IPS-20b (cell line): ENCODE results near the gene COMT.

Experiments
- H3K27ac ChIP-seq: one replicate; pipeline ENCODE4 v1.5.1; 2013; ENCODE audit warnings: low read length
- H3K27me3 ChIP-seq: 2 replicates; pipeline ENCODE4 v1.6.1; 2013; ENCODE audit warnings: mild to moderate bottlenecking, low read length, inconsistent platforms; ENCODE audit not compliant: insufficient read depth
- H3K36me3 ChIP-seq: 2 replicates; pipeline ENCODE4 v1.6.1; 2013; ENCODE audit warnings: low read depth, mild to moderate bottlenecking, inconsistent platforms, low read length, moderate library complexity; ENCODE audit not compliant: insufficient read depth
- H3K4me1 ChIP-seq: 2 replicates; pipeline ENCODE4 v1.6.1; 2013; ENCODE audit warnings: mild to moderate bottlenecking, control low read depth, inconsistent platforms, low read length, moderate library complexity; ENCODE audit not compliant: insufficient read depth
- H3K4me3 ChIP-seq: 2 replicates; pipeline ENCODE4 v1.5.1; 2013; ENCODE audit warnings: mild to moderate bottlenecking, low read length, inconsistent platforms
- H3K9ac ChIP-seq: 2 replicates; pipeline ENCODE4 v1.6.1; 2013; ENCODE audit warnings: low read depth, mild to moderate bottlenecking, inconsistent platforms, low read length, moderate library complexity
- H3K9me3 ChIP-seq: 2 replicates; pipeline ENCODE4 v1.6.1; 2013; ENCODE audit warnings: mild to moderate bottlenecking, low read depth, low read length, inconsistent platforms; ENCODE audit not compliant: insufficient read depth

COMT gene

GRCh38 chr22:19957445-19957844 lies 15.9 kb downstream of the COMT start:
- no peak overlapping the region for H3K9ac ChIP-seq
- H3K4me1 ChIP-seq, result peaks cover 6% of the 10 kb centered on the region; the same call in 1 of the 2 replicates
- H3K27ac ChIP-seq, result no peak overlapping the region
- H3K9me3 ChIP-seq, result no peaks in the 10 kb centered on the region
- H3K27me3 ChIP-seq, result no peaks in the 10 kb centered on the region
- no peak overlapping the region for H3K4me3 ChIP-seq
- H3K36me3 ChIP-seq, result no peaks in the 10 kb centered on the region

- Histone ChIP-seq H3K27ac (no peak overlapping the region), H3K4me1 (peaks cover 8% of the 10 kb centered on the region; the same call in 1 of the 2 replicates)
These were observed 16.8 kb downstream of the COMT start for GRCh38 chr22:19958083-19959042.

GRCh38 chr22:19959043-19959586 lies 17.5 kb downstream of the COMT start:
- H3K9ac ChIP-seq, result peak overlapping the region; percentile 45; the same call in 1 of the 2 replicates
- no peak overlapping the region for H3K27ac ChIP-seq
- H3K4me1 ChIP-seq, result peaks cover 11% of the 10 kb centered on the region; the same call in 1 of the 2 replicates
- H3K4me3 ChIP-seq, result peak overlapping the region; percentile 59
- no peaks in the 10 kb centered on the region for H3K9me3 ChIP-seq
- H3K27me3 ChIP-seq, result no peaks in the 10 kb centered on the region
- H3K36me3 ChIP-seq, result no peaks in the 10 kb centered on the region

More at GRCh38 chr22:19958083-19959042, 16.8 kb downstream of the COMT start:
- H3K4me3 ChIP-seq, result peak overlapping the region; percentile 59; the same call in 1 of the 2 replicates
- H3K36me3 ChIP-seq, result no peaks in the 10 kb centered on the region
- H3K9ac ChIP-seq, result peak overlapping the region; percentile 45; the same call in 1 of the 2 replicates
- H3K9me3 ChIP-seq, result no peaks in the 10 kb centered on the region
- no peaks in the 10 kb centered on the region for H3K27me3 ChIP-seq

- no peaks in the 10 kb centered on the region for H3K27me3 ChIP-seq
- peaks cover 11% of the 10 kb centered on the region; the same call in 1 of the 2 replicates for H3K4me1 ChIP-seq
- H3K27ac ChIP-seq, result peak overlapping the region; percentile 88
- peak overlapping the region; percentile 53; the same call in 1 of the 2 replicates for H3K9ac ChIP-seq
- no peaks in the 10 kb centered on the region for H3K9me3 ChIP-seq
- no peaks in the 10 kb centered on the region for H3K36me3 ChIP-seq
- H3K4me3 ChIP-seq, result peak overlapping the region; percentile 59
These were observed 18.3 kb downstream of the COMT start for GRCh38 chr22:19959587-19960490.

- no peak overlapping the region for H3K4me3 ChIP-seq
- no peaks in the 10 kb centered on the region for H3K36me3 ChIP-seq
These were observed 19.1 kb downstream of the COMT start for GRCh38 chr22:19960491-19961200.

GRCh38 chr22:19961201-19961580 lies 19.6 kb downstream of the COMT start:
- Histone ChIP-seq H3K27me3 (no peaks in the 10 kb centered on the region), H3K9me3 (no peaks in the 10 kb centered on the region), H3K9ac (no peak overlapping the region), H3K27ac (no peak overlapping the region), H3K4me3 (no peak overlapping the region), H3K4me1 (peaks cover 11% of the 10 kb centered on the region; the same call in 1 of the 2 replicates), H3K36me3 (no peaks in the 10 kb centered on the region)

More at GRCh38 chr22:19960491-19961200, 19.1 kb downstream of the COMT start:
- H3K9ac ChIP-seq, result no peak overlapping the region
- no peaks in the 10 kb centered on the region for H3K27me3 ChIP-seq
- H3K4me1 ChIP-seq, result peaks cover 11% of the 10 kb centered on the region; the same call in 1 of the 2 replicates
- no peak overlapping the region for H3K27ac ChIP-seq
- H3K9me3 ChIP-seq, result no peaks in the 10 kb centered on the region

- peaks cover 11% of the 10 kb centered on the region; the same call in 1 of the 2 replicates for H3K4me1 ChIP-seq
- H3K9me3 ChIP-seq, result no peaks in the 10 kb centered on the region
- H3K9ac ChIP-seq, result no peak overlapping the region
- H3K4me3 ChIP-seq, result no peak overlapping the region
- no peak overlapping the region for H3K27ac ChIP-seq
- no peaks in the 10 kb centered on the region; the same call in 1 of the 2 replicates for H3K36me3 ChIP-seq
- H3K27me3 ChIP-seq, result no peaks in the 10 kb centered on the region
These were observed 20.3 kb downstream of the COMT start for GRCh38 chr22:19961868-19962245.

GRCh38 chr22:19962246-19962908 lies 20.8 kb downstream of the COMT start:
- Histone ChIP-seq H3K36me3 (no peaks in the 10 kb centered on the region; the same call in 1 of the 2 replicates), H3K27ac (no peak overlapping the region), H3K4me1 (peaks cover 11% of the 10 kb centered on the region; the same call in 1 of the 2 replicates), H3K9me3 (no peaks in the 10 kb centered on the region), H3K27me3 (no peaks in the 10 kb centered on the region), H3K9ac (peak overlapping the region; percentile 47; the same call in 1 of the 2 replicates), H3K4me3 (no peak overlapping the region; the same call in 1 of the 2 replicates)

- Histone ChIP-seq H3K27me3 (no peaks in the 10 kb centered on the region), H3K4me3 (no peak overlapping the region; the same call in 1 of the 2 replicates), H3K27ac (no peak overlapping the region), H3K9ac (peak overlapping the region; percentile 47; the same call in 1 of the 2 replicates), H3K36me3 (no peaks in the 10 kb centered on the region; the same call in 1 of the 2 replicates), H3K4me1 (peaks cover 11% of the 10 kb centered on the region; the same call in 1 of the 2 replicates), H3K9me3 (no peaks in the 10 kb centered on the region)
These were observed 21.6 kb downstream of the COMT start for GRCh38 chr22:19962909-19963806.
